MM.1S (cell line): ENCODE results near the gene SVOP.

Source experiments
- DNase-seq: peaks from one replicate; pipeline ENCODE4 v3.0.0-alpha.2; 2015
- H2AFZ ChIP-seq: fragments of 300-600 bp; sonication (generic); 2 replicates; pipeline ENCODE4 v1.6.0; 2016; ENCODE audit warnings: antibody characterized with exemption, low read length
- H3F3A ChIP-seq: fragments of 300-600 bp; sonication (generic); 2 replicates; pipeline ENCODE4 v1.6.1; 2016; ENCODE audit warnings: mild to moderate bottlenecking, antibody characterized with exemption, low read length, moderate library complexity, mixed read lengths; ENCODE audit not compliant: insufficient read depth
- H3K27ac ChIP-seq: fragments of 300-600 bp; sonication (generic); 2 replicates; pipeline ENCODE4 v1.5.1; 2016; ENCODE audit warnings: mild to moderate bottlenecking, low read length
- H3K27me3 ChIP-seq: fragments of 300-600 bp; sonication (generic); replicated peaks from 2 replicates; pipeline ENCODE4 v1.6.0; 2016; ENCODE audit warnings: low read length; ENCODE audit not compliant: insufficient read depth
- H3K36me3 ChIP-seq: fragments of 300-600 bp; sonication (generic); replicated peaks from 2 replicates; pipeline ENCODE4 v1.6.1; 2016; ENCODE audit warnings: mild to moderate bottlenecking, low read length, mixed read lengths; ENCODE audit not compliant: insufficient read depth
- H3K4me1 ChIP-seq: fragments of 300-600 bp; sonication (generic); 2 replicates; pipeline ENCODE4 v1.6.1; 2016; ENCODE audit warnings: low read length, mixed read lengths
- H3K4me2 ChIP-seq: fragments of 300-600 bp; sonication (generic); 2 replicates; pipeline ENCODE4 v1.6.0; 2016; ENCODE audit warnings: low read depth, low read length
- H3K4me3 ChIP-seq: fragments of 300-600 bp; sonication (generic); 2 replicates; pipeline ENCODE4 v1.5.1; 2016; ENCODE audit warnings: low read length, mixed read lengths
- H3K79me2 ChIP-seq: fragments of 300-600 bp; sonication (generic); 2 replicates; pipeline ENCODE4 v1.6.1; 2016; ENCODE audit warnings: mixed run types, low read length, mixed read lengths
- H3K9ac ChIP-seq: fragments of 300-600 bp; sonication (generic); 2 replicates; pipeline ENCODE4 v1.6.1; 2016; ENCODE audit warnings: low read length, mixed read lengths
- H3K9me2 ChIP-seq: fragments of 300-600 bp; sonication (generic); replicated peaks from 2 replicates; pipeline ENCODE4 v1.6.1; 2016; ENCODE audit warnings: mild to moderate bottlenecking, low read length, mixed read lengths; ENCODE audit not compliant: insufficient read depth
- H3K9me3 ChIP-seq: fragments of 300-600 bp; sonication (generic); replicated peaks from 2 replicates; pipeline ENCODE4 v1.6.1; 2016; ENCODE audit warnings: mild to moderate bottlenecking, low read length, mixed read lengths; ENCODE audit not compliant: insufficient read depth
- H4K20me1 ChIP-seq: fragments of 300-600 bp; sonication (generic); 2 replicates; pipeline ENCODE4 v1.6.1; 2016; ENCODE audit warnings: mild to moderate bottlenecking, low read length, moderate library complexity, mixed read lengths; ENCODE audit not compliant: insufficient read depth
- EZH2 ChIP-seq: fragments of 300-600 bp; sonication (generic); optimal IDR thresholded peaks from 2 replicates; pipeline ENCODE3; 2017; ENCODE audit warnings: low read depth, mild to moderate bottlenecking, antibody characterized with exemption, low read length, mixed read lengths
- EZH2phosphoT487 ChIP-seq: fragments of 300-600 bp; sonication (generic); IDR thresholded peaks from 2 replicates; pipeline ENCODE4 v1.6.1; 2018; ENCODE audit warnings: antibody characterized with exemption, low read length
- TF ChIP-seq, protein P1 (sequence below): fragments of 300-600 bp; sonication (generic); IDR thresholded peaks from 2 replicates; pipeline ENCODE4 v1.5.1; 2016; ENCODE audit warnings: antibody characterized with exemption, low read length, mixed read lengths

The SVOP gene

DNA sequence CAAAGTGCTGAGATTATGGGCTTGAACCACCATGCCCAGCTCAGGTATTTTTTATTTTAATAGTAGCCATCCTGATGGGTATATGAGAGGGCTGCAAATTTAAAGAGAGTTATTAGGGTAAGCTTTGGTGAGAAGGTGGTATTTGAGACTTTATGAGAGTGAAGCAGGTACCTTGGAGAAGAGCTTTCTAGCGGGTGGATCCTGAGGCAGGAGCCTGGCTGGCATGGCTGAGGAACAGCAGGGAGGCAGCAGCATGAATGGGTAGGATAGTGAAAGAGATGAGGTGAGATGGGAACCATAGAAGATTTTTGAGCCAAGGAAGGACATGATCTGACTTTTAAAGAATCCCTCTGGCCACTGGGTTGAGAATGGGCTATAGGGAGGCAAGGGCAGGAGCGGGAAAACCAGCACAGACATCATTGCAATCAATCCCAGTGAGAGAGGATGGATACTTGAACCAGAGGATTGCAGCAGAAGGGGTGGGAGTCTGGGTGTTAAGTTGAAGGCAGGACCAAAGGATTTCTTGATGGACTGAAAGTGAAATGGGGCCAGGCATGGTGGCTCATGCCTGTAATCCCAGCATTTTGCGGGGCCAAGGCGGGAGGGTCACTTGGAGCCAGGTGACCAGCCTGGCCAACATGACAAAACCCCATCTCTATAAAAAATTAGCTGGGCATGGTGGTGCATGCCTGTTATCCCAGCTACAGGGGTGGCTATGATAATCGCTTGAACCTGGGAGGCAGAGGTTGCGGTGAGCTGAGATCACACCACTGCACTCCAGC is 5.7 kb downstream of the SVOP start:
- H3K9ac ChIP-seq: no peak overlapping the region
- no peaks in the 10 kb centered on the region for H3K27me3 ChIP-seq
- no peaks in the 10 kb centered on the region for H3K79me2 ChIP-seq
- no peaks in the 10 kb centered on the region for H4K20me1 ChIP-seq
- no peaks in the 10 kb centered on the region for H3K9me2 ChIP-seq
- no peaks in the 10 kb centered on the region for H3K9me3 ChIP-seq
- no peak overlapping the region for H3K27ac ChIP-seq
- H3K4me2 ChIP-seq: no peak overlapping the region
- no peak for DNase-seq
- no peaks in the 10 kb centered on the region for H3K36me3 ChIP-seq
- no peak overlapping the region for H2AFZ ChIP-seq
- no peaks in the 10 kb centered on the region for H3K4me1 ChIP-seq
- no peaks in the 10 kb centered on the region for H3F3A ChIP-seq
- no peak overlapping the region for H3K4me3 ChIP-seq
- TF ChIP-seq EZH2phosphoT487 (no peak), EZH2 (no peak)
- TF ChIP-seq, protein P1, sequence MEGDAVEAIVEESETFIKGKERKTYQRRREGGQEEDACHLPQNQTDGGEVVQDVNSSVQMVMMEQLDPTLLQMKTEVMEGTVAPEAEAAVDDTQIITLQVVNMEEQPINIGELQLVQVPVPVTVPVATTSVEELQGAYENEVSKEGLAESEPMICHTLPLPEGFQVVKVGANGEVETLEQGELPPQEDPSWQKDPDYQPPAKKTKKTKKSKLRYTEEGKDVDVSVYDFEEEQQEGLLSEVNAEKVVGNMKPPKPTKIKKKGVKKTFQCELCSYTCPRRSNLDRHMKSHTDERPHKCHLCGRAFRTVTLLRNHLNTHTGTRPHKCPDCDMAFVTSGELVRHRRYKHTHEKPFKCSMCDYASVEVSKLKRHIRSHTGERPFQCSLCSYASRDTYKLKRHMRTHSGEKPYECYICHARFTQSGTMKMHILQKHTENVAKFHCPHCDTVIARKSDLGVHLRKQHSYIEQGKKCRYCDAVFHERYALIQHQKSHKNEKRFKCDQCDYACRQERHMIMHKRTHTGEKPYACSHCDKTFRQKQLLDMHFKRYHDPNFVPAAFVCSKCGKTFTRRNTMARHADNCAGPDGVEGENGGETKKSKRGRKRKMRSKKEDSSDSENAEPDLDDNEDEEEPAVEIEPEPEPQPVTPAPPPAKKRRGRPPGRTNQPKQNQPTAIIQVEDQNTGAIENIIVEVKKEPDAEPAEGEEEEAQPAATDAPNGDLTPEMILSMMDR: no peak

DNA sequence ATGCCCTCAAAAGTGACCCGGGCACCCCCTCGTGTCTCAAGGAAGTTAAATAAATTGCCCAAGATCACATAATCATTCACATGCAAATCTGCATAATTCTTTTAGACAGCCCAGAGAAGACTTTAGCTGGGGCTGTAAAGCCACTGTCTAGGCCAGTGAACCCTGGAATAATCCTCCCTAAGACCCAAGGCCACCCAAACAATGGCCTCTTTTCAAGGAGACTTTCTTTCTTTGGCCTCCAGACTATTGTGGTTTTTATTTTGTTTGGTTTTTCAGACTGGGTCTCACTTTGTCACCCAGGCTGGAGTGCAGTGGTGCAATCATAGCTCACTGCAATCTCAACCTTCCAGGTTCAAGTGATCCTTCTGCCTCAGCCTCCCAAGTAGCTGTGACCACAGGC is 10.6 kb downstream of the SVOP start:
- DNase-seq: no peak
- TF ChIP-seq EZH2 (no peak), EZH2phosphoT487 (no peak)
- TF ChIP-seq, protein P1: no peak
- H3K4me1 ChIP-seq: no peaks in the 10 kb centered on the region
- no peak overlapping the region for H3K27ac ChIP-seq
- no peaks in the 10 kb centered on the region for H3K36me3 ChIP-seq
- no peaks in the 10 kb centered on the region for H3K9me2 ChIP-seq
- H4K20me1 ChIP-seq: no peaks in the 10 kb centered on the region
- no peak overlapping the region for H3K4me3 ChIP-seq
- no peak overlapping the region for H3K4me2 ChIP-seq
- no peaks in the 10 kb centered on the region for H3F3A ChIP-seq
- no peaks in the 10 kb centered on the region for H3K79me2 ChIP-seq
- no peaks in the 10 kb centered on the region for H3K27me3 ChIP-seq
- H3K9ac ChIP-seq: no peak overlapping the region
- H2AFZ ChIP-seq: no peak overlapping the region
- no peaks in the 10 kb centered on the region for H3K9me3 ChIP-seq

DNA sequence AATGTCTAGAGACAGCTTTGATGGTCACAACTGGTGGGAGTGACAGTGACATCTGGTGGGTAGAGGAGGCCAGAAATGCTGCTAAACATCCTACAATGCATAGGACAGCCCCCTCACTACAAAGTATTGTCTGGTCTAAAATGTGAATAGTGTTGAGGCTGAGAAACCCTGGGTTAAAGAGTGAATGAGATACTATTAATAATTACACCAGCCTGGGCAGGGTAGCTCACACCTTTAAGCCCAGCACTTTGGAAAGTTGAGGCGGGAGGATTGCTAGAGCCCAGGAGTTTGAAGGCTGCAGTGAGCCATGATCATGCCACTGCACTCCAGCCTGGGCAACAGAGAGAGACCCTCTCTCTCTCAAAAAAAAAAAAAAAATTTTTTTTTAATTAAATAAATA is 11.1 kb downstream of the SVOP start:
- H3K9ac ChIP-seq: no peak overlapping the region
- H2AFZ ChIP-seq: no peak overlapping the region
- H3K27me3 ChIP-seq: no peaks in the 10 kb centered on the region
- no peaks in the 10 kb centered on the region for H3K9me2 ChIP-seq
- no peaks in the 10 kb centered on the region for H3K79me2 ChIP-seq
- no peak for DNase-seq
- no peaks in the 10 kb centered on the region for H4K20me1 ChIP-seq
- no peak overlapping the region for H3K4me3 ChIP-seq
- H3K9me3 ChIP-seq: no peaks in the 10 kb centered on the region
- no peak overlapping the region for H3K4me2 ChIP-seq
- TF ChIP-seq, protein P1: no peak
- H3K27ac ChIP-seq: no peak overlapping the region
- H3K36me3 ChIP-seq: no peaks in the 10 kb centered on the region
- no peaks in the 10 kb centered on the region for H3F3A ChIP-seq
- no peaks in the 10 kb centered on the region for H3K4me1 ChIP-seq
